NCI-H2196 treated with DMSO at 0.1 percent for 48 hours (cell line): ENCODE data around the gene EPHB1.
"Not testable (repeated sequence)": the region's sequence is repeated elsewhere in the genome, so short reads cannot be mapped to it uniquely, and the experiment has no call there.

Source experiments
- DNase-seq: peaks from one replicate; lab custom pipeline; 2025; ENCODE audit not compliant: unreplicated experiment; lab: John Stamatoyannopoulos, UW

Gene EPHB1

GRCh38 chr3:134991472-134992010 lies 196.5 kb downstream of the EPHB1 start:
- DNase-seq, result no peak

DNA sequence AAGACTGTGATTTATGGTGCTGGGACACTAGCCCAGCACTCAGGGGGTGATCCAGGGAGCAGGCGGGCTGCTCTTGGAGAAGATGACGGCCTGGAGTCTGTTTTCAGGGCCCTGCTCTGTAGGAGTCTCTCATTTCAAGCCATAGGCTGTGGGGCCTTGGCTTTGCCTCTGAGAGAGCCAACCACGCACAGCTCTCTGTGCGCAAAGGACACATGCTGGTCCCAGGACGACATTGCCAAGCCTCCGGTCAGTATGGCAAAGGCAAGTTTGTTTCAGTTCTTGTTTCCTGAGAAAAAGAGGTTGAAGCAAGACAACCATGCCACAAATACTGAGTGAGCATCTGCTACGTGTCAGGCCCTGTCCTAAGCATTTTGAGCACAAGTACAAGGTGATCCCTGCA lies 197.1 kb downstream of the EPHB1 start:
- DNase-seq, result no peak

- no peak for DNase-seq
Measured at GRCh38 chr3:134992586-134992985, 197.5 kb downstream of the EPHB1 start.

DNA sequence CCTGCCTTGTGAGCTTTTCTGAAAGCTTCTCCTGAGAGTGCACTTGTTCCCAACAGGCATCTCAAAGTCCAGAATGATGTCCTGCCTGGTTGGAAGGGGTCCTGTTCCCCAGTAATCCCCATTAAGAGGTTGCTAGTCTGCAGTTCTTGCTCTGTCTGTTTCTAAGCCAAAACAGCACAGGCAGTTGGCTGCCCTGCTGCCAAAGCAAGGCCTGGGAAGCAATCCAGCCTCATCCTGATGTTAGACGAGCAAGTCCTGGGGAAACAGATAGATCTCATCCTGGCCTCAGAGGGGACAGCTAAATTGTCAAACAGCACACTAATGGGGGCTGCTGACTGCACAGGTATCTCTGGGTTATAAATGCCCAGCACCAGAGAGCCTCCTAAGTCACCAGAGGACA lies 198.0 kb downstream of the EPHB1 start:
- no peak for DNase-seq

DNA sequence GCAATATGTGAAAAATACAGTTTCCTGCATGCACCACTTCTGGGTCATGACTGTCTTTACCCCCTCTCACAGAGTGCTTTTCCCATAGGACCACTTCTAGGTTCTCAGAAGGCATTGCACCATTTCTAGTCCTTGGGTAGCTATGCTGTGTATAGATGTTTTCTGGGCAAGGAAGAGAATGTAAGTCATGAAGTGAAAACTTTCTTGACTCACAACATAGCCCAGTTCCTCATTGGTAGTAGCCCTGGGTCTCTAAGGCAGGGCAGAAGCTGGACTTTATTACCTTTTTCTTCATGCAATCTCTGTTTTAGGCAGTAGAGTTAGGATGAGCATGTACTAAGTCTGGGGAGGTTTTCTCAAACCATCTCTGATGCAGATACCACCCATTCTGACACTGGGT lies 203.1 kb downstream of the EPHB1 start:
- no peak for DNase-seq

- DNase-seq, result no peak
Measured at GRCh38 chr3:134998855-134999254, 203.8 kb downstream of the EPHB1 start.

- DNase-seq, result peak; percentile 30
Measured at GRCh38 chr3:135000465-135000864, 205.4 kb downstream of the EPHB1 start.

DNA sequence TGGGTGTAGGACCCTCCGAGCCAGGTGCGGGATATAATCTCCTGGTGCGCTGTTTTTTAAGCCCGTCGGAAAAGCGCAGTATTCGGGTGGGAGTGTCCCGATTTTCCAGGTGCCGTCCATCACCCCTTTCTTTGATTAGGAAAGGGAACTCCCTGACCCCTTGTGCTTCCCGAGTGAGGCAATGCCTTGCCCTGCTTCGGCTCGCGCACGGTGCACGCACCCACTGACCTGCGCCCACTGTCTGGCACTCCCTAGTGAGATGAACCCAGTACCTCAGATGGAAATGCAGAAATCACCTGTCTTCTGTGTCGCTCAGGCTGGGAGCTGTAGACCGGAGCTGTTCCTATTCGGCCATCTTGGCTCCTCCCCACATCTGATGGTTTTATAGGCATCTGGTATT lies 210.6 kb downstream of the EPHB1 start:
- not testable (repeated sequence) for DNase-seq

- no peak for DNase-seq
Measured at GRCh38 chr3:135007607-135008006, 212.5 kb downstream of the EPHB1 start.

DNA sequence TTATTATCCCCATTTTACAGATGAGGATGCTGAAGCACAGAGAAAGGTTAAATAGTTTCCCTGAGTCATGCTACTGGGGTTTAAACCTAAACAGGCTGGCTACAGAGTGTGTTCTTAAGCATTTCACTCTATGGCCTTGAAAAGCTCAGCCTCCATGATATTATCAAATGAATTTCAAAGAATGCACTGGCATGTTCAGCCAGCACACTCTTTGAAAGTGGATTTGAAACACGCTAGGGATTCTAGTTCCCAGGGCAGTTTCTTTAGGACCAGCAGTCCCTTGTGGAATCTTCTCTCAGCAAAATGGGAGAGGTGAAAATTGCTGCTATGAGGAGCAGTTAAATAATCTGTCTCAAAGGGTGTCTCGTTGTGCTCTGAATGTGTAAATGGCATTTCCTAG lies 213.3 kb downstream of the EPHB1 start:
- no peak for DNase-seq

DNA sequence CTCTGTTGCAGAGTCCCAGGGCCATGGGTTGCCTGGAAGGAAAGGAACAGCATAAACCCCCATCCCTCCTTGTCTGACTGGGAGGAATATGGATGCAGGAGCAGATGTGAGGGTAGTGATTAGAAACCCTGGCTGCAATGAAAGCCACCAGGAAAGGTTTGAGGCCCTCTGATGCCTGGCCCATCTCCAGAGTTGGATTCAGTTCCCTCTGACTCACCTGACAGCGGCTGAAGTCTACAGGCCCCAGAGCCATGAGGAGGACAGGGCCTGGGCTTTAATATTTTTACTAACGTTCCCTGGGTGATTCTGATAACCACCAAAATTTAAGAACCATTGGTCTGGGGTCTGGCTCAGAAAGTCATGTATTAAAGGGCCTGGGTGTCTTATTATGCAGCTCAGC lies 214.0 kb downstream of the EPHB1 start:
- DNase-seq, result no peak

DNA sequence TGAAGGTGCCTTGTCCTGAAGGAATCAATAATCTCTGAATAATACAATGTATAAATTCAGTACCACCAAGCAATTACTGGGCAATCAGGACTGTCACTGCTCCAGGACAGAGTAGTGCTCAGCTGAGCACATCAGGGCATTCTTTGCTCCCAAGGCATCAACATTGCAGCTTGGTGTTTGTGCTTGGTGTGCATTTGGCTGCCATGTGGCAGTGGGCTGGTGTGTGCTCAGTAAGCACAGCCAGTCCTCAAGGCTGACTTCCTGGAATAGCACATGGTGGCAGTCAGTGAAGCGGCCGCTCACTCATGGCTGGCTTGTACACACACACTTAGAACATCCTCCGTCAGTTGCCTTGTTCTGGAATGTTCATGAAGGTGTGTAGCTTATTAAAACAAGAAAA lies 217.0 kb downstream of the EPHB1 start:
- no peak for DNase-seq

GRCh38 chr3:135013206-135013605 lies 218.1 kb downstream of the EPHB1 start:
- DNase-seq, result no peak

DNA sequence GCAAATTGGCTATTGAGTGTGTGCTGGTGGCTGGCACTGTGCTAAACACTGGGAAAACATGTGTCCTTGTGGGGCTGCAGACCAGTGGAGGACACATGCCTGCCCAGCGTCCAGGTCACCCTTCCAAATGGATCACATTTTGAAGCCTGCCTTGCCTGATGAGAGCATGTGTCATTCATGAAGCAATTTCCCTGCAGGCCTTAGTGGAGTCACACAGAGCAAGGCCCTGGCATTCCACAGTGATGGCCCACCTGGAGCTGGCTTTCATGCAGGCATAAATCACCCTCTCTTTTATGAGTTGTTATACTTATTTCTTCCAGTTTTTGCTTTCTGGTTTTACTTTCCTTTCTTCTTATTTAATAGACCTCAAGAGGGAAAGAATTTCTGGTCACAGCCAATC lies 219.5 kb downstream of the EPHB1 start:
- DNase-seq, result no peak

DNA sequence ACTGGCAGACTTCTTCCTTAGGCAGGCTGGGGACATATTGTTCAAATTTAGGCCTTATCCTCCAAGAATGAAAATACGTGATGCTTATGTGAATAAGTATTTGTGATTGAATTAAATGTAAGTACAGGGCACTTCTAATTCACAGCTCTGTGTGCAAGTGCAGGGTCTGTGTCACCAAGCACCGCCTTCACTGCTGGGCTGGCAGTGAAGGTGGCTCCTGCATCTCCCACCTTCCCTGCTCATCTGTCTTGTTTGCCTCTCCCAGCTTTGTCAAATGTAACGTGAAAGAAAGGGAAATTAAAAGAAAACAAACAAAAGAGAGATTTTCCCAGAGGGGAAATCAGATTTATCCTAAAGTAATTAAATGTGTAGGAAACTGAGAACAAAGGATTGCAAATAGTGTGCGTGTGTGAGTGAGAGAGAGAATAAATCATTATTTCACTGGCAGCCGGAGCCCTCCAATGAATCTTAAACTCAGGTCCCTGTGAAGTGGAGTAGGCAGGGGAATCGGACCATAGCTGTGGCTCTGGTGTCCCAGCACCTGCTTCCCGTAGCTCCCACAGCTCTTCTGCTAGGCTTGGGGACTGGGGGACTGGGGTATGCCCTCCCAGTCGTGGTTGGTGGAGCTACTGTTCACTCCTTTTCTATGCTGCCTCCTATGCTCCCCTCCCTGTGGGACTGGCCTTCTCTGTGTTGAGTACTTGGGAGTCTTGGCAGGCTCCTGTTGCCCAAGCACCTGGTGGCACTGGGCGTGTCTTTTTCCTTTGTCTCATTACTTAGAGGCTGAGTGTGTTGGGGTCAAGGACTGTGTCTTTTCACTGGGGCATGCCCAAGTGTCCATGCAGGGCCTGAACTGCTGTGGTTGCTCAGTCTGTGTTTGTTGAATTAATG lies 222.2 kb downstream of the EPHB1 start:
- peak; percentile 78 for DNase-seq

DNA sequence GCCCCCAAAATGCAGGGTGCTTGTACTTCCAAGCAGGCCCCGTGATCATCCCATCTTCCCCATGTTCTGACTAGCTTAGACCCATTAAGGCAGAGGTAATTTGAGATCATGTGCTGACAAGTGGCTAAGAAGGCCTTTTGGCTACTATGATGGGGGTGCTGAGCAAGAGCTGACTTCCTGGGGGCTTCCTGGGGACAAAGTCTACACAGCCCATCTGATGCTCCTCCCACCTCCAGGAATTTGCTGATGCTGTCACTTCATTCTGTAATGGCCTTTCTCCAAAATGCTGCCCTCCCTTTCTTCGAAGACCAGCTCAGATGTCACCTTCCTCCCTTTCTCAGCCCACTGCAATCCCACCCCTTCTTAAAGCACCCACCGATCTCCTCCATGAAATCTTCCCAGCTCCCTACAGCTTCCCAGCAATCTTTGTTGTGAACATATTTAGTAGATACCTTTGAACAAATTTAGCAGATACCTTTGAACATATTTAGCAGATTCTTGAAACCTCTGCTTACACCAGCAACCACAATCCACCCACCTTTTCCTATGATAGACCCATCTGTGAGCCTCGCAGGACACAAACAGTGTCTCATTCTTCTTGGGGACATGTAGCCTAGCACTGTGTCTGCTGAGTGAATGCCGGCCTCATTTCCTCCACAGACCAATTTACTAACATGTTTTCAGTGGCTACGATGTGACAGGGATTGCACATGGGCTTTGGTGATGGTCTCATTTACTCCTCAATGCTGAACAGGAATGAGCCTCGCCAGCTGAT lies 223.3 kb downstream of the EPHB1 start:
- DNase-seq, result no peak

GRCh38 chr3:135020181-135020580 lies 225.1 kb downstream of the EPHB1 start:
- DNase-seq, result no peak

DNA sequence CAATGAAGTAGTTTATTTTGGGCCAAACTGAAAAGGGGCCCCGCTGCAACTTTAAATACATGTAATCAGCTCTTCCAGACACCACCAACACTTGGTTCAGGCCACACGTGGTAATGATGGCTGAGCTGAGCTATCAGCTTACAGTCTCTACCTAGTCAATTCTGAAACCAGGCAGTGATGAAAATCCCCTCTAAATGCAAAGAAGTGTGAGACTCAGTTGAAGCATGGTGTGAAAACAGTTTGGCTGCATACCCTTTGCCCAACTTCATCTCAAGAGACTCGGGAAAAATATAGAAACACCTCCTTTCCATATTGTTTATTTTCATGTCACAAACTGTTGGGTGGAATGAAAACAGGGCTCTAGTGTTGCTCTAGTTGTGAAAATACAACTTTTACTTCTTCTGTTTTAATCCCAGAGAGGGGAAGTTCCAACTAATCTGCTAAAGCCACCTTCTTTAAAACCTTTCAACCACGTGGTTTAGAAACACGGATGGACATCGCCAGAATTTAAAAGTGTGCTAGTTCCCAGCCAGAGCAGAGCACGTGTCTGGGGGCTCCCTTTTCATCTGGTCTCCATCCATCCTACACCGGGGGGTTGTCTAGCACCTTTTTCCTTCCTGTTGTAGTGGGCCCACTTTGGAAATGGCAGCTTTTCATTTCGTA lies 229.1 kb downstream of the EPHB1 start:
- DNase-seq, result no peak

GRCh38 chr3:135030768-135031615 lies 235.9 kb downstream of the EPHB1 start:
- not testable (repeated sequence) for DNase-seq

DNA sequence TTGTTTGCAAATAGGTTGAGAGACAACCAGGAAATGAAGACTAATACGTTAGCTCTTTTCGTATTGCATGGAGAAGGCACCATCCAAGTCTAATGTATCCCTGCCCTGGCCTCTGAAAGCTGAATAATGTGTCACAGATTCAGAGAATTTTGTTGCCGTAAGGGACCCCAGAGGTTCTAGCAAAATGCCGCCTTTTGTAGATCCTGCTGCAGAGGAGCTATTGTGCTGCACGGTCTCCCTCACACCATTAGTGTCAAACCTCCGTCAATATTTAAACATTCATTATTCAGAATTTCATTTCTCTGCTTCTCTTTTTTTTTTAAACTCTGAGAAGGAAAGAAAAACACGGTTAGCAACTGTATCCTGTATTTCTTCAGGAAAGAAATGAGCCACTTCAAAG lies 238.7 kb downstream of the EPHB1 start:
- DNase-seq, result no peak
